Measurements from ENCODE around the gene MBD1. TPM values are rescaled to one million over a fixed set of nuclear protein-coding genes. Genes with fewer than 3 reads are reported as not detected.

The MBD1 gene
- total RNA-seq, 1 donor from 2014 or later = 127 TPM

DNA sequence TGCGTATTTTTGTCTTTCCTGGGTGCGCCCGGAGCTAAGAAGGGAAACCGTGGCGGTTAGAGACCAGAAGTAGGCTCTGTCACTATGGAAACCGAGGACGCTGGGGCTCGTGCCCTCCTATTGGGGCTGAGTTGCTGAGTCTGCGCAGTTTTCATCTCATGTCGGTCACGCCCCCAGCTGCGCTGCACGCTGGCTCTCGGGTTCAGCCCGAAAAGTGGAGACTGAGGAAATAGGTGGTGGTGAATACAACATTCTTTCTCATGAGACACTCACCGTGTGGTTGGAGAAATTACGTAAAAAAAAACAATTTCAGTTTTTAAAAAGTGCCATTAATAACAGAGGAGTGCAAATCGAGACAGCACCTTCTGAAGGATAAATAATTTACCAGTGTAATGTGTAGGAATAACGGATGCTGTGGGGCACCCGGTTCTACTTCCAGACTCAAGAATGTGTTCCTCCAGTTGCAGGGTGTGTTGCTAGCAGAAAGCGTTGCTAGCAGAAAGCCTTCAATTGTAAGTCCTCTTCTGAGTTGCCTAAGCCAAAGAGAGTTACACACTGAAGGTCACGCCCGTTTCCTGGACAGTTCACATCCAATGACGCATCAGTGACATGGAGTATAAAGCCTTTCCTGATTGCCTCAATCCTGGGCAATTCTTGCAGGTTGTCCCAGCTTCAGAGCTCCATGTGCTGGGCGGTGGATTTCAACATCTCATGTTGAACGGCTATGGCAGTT, 26.6 kb upstream of the MBD1 start:
- TF ChIP-seq CTCF (IDR thresholded peaks at IDR 0.05; ENCODE audit: insufficient read depth, low read length, severe bottlenecking) = no peak
- peak overlapping the region; percentile 46 for H3K4me3 ChIP-seq (ENCODE audit: low read depth, low read length)
- DNase-seq (ENCODE audit: low read depth) (peak; percentile 97), FAIRE-seq (peak; percentile 99)
- no peaks in the 10 kb centered on the region for H3K27me3 ChIP-seq (ENCODE audit: control insufficient read depth, insufficient read depth, low read length)
- H3K36me3 ChIP-seq (ENCODE audit: control insufficient read depth, insufficient read depth, low read length) = no peaks in the 10 kb centered on the region

DNA sequence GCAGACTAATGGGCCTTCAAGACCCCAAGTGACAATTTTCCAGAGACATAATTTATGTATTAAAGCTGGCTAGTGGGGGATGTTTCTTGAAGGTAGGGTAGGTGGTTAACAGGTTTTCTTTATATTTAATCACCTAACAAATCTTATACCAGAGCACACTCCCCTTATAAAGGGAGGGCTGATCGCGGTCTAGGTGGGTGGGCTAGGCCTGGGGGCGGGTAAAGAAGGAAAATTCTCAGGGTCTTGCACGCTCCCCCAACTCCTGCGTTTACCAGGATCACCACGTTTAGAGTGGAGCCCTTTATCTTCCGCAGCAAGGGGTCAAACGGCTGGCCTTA, 26.0 kb upstream of the MBD1 start:
- Histone ChIP-seq H3K27me3 (ENCODE audit: control insufficient read depth, insufficient read depth, low read length) (no peaks in the 10 kb centered on the region), H3K36me3 (ENCODE audit: control insufficient read depth, insufficient read depth, low read length) (no peaks in the 10 kb centered on the region), H3K4me3 (ENCODE audit: low read depth, low read length) (peak overlapping the region; percentile 46)
- no peak for FAIRE-seq
- DNase-seq (ENCODE audit: low read depth) = no peak
- no peak for TF ChIP-seq CTCF (IDR thresholded peaks at IDR 0.05; ENCODE audit: insufficient read depth, low read length, severe bottlenecking)

- no peaks in the 10 kb centered on the region for H3K27me3 ChIP-seq (ENCODE audit: control insufficient read depth, insufficient read depth, low read length)
- no peak for TF ChIP-seq CTCF (IDR thresholded peaks at IDR 0.05; ENCODE audit: insufficient read depth, low read length, severe bottlenecking)
- FAIRE-seq (no peak), DNase-seq (ENCODE audit: low read depth) (peak; percentile 8)
- H3K36me3 ChIP-seq (ENCODE audit: control insufficient read depth, insufficient read depth, low read length) = no peaks in the 10 kb centered on the region
- no peak overlapping the region for H3K4me3 ChIP-seq (ENCODE audit: low read depth, low read length)
Observed at GRCh38 chr18:50306944-50307343, 25.6 kb upstream of the MBD1 start.

GRCh38 chr18:50301074-50301473, 19.8 kb upstream of the MBD1 start:
- no peaks in the 10 kb centered on the region for H3K36me3 ChIP-seq (ENCODE audit: control insufficient read depth, insufficient read depth, low read length)
- no peak overlapping the region for H3K4me3 ChIP-seq (ENCODE audit: low read depth, low read length)
- TF ChIP-seq CTCF (IDR thresholded peaks at IDR 0.05; ENCODE audit: insufficient read depth, low read length, severe bottlenecking) = no peak
- no peak for DNase-seq (ENCODE audit: low read depth)
- no peaks in the 10 kb centered on the region for H3K27me3 ChIP-seq (ENCODE audit: control insufficient read depth, insufficient read depth, low read length)
- FAIRE-seq = no peak

DNA sequence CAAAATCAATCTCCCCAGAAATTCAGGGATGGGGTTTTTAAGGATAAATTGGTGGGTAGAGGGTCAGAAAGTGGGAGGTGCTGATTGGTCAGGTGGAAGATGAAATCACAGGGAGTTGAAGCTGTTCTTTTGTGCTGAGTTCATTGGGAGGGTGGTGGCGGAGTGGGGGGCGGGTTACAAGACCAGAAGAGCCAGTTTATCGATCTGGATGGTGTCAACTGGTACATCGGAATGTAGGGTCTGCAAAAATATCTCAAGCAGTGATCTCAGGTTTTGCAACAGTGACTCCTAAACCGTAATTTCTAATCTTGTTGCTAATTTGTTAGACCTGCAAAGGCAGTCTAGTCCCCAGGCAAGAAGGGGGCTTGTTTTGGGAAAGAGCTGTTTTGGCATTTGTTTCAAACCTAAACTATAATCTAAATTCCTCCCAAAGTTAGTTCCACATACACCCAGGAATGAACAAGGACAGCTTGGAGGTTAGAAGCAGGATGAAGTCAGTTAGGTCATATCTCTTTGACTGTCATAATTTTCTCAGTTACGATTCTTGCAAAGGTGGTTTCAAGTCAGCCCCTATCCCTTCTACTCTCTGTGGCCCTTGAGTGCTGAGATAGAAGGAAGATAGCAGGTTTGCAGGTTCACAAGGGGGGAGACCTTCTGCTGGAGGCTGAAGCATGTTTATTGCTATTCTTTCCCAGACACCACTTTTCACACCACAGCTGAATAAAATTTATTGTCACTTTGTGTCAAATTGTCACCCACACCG, 18.5 kb upstream of the MBD1 start:
- Histone ChIP-seq H3K36me3 (ENCODE audit: control insufficient read depth, insufficient read depth, low read length) (no peaks in the 10 kb centered on the region), H3K27me3 (ENCODE audit: control insufficient read depth, insufficient read depth, low read length) (no peaks in the 10 kb centered on the region), H3K4me3 (ENCODE audit: low read depth, low read length) (no peak overlapping the region)
- no peak for FAIRE-seq
- no peak for TF ChIP-seq CTCF (IDR thresholded peaks at IDR 0.05; ENCODE audit: insufficient read depth, low read length, severe bottlenecking)
- no peak for DNase-seq (ENCODE audit: low read depth)

Measured in bronchial epithelial cell (primary cell).